ENCODE results near the gene F7. TPM values are rescaled to one million over a fixed set of nuclear protein-coding genes. Genes with fewer than 3 reads are reported as not detected.

Gene F7
- total RNA-seq, 4 donors from 2014 or later, result 0.69 TPM; not detected in 3

GRCh38 chr13:113092776-113093579, 12.6 kb upstream of the F7 start:
- Histone ChIP-seq H3K4me1 (no peaks in the 10 kb centered on the region), H3K27ac (no peak overlapping the region), H3K27me3 (no peaks in the 10 kb centered on the region), H3K4me3 (no peak overlapping the region), H3K36me3 (no peaks in the 10 kb centered on the region), H3K9me3 (no peaks in the 10 kb centered on the region)
- intact Hi-C loops (cut with DNase I; ENCODE audit: low total_unique reads), result no loop called here
- TF ChIP-seq POLR2A (IDR thresholded peaks at IDR 0.05) (no peak), CTCF (IDR thresholded peaks at IDR 0.05) (no peak)
- DNase-seq, result no peak

GRCh38 chr13:113093580-113094409, 11.8 kb upstream of the F7 start:
- Histone ChIP-seq H3K27ac (no peak overlapping the region), H3K4me1 (no peaks in the 10 kb centered on the region), H3K4me3 (no peak overlapping the region), H3K9me3 (no peaks in the 10 kb centered on the region), H3K36me3 (no peaks in the 10 kb centered on the region), H3K27me3 (no peaks in the 10 kb centered on the region)
- intact Hi-C loops (cut with DNase I; ENCODE audit: low total_unique reads), result no loop called here
- no peak for DNase-seq
- TF ChIP-seq POLR2A (IDR thresholded peaks at IDR 0.05) (no peak), CTCF (IDR thresholded peaks at IDR 0.05) (no peak)

GRCh38 chr13:113094410-113094800, 11.2 kb upstream of the F7 start:
- intact Hi-C loops (cut with DNase I; ENCODE audit: low total_unique reads), result no loop called here
- Histone ChIP-seq H3K36me3 (no peaks in the 10 kb centered on the region), H3K27ac (no peak overlapping the region), H3K4me1 (no peaks in the 10 kb centered on the region), H3K27me3 (no peaks in the 10 kb centered on the region), H3K9me3 (no peaks in the 10 kb centered on the region), H3K4me3 (no peak overlapping the region)
- TF ChIP-seq CTCF (IDR thresholded peaks at IDR 0.05) (no peak), POLR2A (IDR thresholded peaks at IDR 0.05) (no peak)
- DNase-seq, result no peak

- Histone ChIP-seq H3K4me3 (no peak overlapping the region), H3K27me3 (no peaks in the 10 kb centered on the region), H3K27ac (no peak overlapping the region), H3K4me1 (no peaks in the 10 kb centered on the region), H3K36me3 (no peaks in the 10 kb centered on the region), H3K9me3 (no peaks in the 10 kb centered on the region)
- DNase-seq, result no peak
- TF ChIP-seq CTCF (IDR thresholded peaks at IDR 0.05), result no peak
- TF ChIP-seq POLR2A (IDR thresholded peaks at IDR 0.05), result no peak
- intact Hi-C loops (cut with DNase I; ENCODE audit: low total_unique reads), result no loop called here
Measured at GRCh38 chr13:113095146-113096051, 10.2 kb upstream of the F7 start.
